ENCODE results near the gene CDH2.

Gene CDH2

GRCh38 chr18:28176948-28177827 is at the start of gene CDH2:
TSS of gene CDH2 (minus strand) at chr18:28177130. CDS start at chr18:28177022, 108 bp downstream.
- no peak for DNase-seq (ENCODE audit: low read depth in 2 of 2)

GRCh38 chr18:28212060-28212459 is 35.1 kb upstream of the CDH2 start:
- DNase-seq (ENCODE audit: low read depth in 2 of 2), result no peak

GRCh38 chr18:28208712-28209265 is 31.9 kb upstream of the CDH2 start:
- DNase-seq (ENCODE audit: low read depth in 2 of 2), result no peak

GRCh38 chr18:28208268-28208667 is 31.3 kb upstream of the CDH2 start:
- DNase-seq (ENCODE audit: low read depth in 2 of 2), result no peak

- DNase-seq (ENCODE audit: low read depth in 2 of 2), result no peak
These were observed 27.2 kb upstream of the CDH2 start for GRCh38 chr18:28204154-28204553.

- DNase-seq (ENCODE audit: low read depth in 2 of 2), result no peak
These were observed 24.1 kb upstream of the CDH2 start for GRCh38 chr18:28201056-28201455.

- no peak for DNase-seq (ENCODE audit: low read depth in 2 of 2)
These were observed 21.7 kb upstream of the CDH2 start for GRCh38 chr18:28198620-28199019.

GRCh38 chr18:28193177-28193778 is 16.3 kb upstream of the CDH2 start:
- DNase-seq (ENCODE audit: low read depth in 2 of 2), result no peak

- no peak for DNase-seq (ENCODE audit: low read depth in 2 of 2)
These were observed 12.7 kb upstream of the CDH2 start for GRCh38 chr18:28189400-28190239.

GRCh38 chr18:28185121-28185520 is 8.2 kb upstream of the CDH2 start:
- DNase-seq (ENCODE audit: low read depth in 2 of 2), result no peak

GRCh38 chr18:28183418-28184078 is 6.6 kb upstream of the CDH2 start:
- no peak for DNase-seq (ENCODE audit: low read depth in 2 of 2)

- no peak for DNase-seq (ENCODE audit: low read depth in 2 of 2)
These were observed 4.7 kb upstream of the CDH2 start for GRCh38 chr18:28181616-28182015.

GRCh38 chr18:28178720-28179119 is 1.8 kb upstream of the CDH2 start:
- no peak for DNase-seq (ENCODE audit: low read depth in 2 of 2)

- no peak for DNase-seq (ENCODE audit: low read depth in 2 of 2)
These were observed 1.1 kb upstream of the CDH2 start for GRCh38 chr18:28177828-28178635.

GRCh38 chr18:28176698-28176947 is 307 bp downstream of the CDH2 start:
- DNase-seq (ENCODE audit: low read depth in 2 of 2), result no peak

GRCh38 chr18:28175930-28176697 is 816 bp downstream of the CDH2 start:
- DNase-seq (ENCODE audit: low read depth in 2 of 2), result no peak

GRCh38 chr18:28175150-28175929 is 1.6 kb downstream of the CDH2 start:
- DNase-seq (ENCODE audit: low read depth in 2 of 2), result no peak

- DNase-seq (ENCODE audit: low read depth in 2 of 2), result no peak
These were observed 2.6 kb downstream of the CDH2 start for GRCh38 chr18:28174181-28174905.

- DNase-seq (ENCODE audit: low read depth in 2 of 2), result no peak
These were observed 5.1 kb downstream of the CDH2 start for GRCh38 chr18:28171837-28172236.
